HEK293T (cell line): ENCODE results near the gene IL4R.

Source experiments
- BHLHE40 ChIP-seq: fragments of 450-650 bp; IDR thresholded peaks from 2 replicates; pipeline ENCODE4 v1.6.1; 2016; ENCODE audit warnings: mild to moderate bottlenecking, moderate library complexity, borderline replicate concordance
- ELF4 ChIP-seq: fragments of 450-650 bp; IDR thresholded peaks from 2 replicates; pipeline ENCODE4 v1.6.1; 2017; ENCODE audit warnings: antibody characterized with exemption
- FOXA1 ChIP-seq: fragments of 450-650 bp; IDR thresholded peaks from 2 replicates; pipeline ENCODE4 v1.6.1; 2016; ENCODE audit warnings: mild to moderate bottlenecking
- FOXK2 ChIP-seq: fragments of 450-650 bp; IDR thresholded peaks from 2 replicates; pipeline ENCODE4 v1.6.1; 2016; ENCODE audit warnings: mild to moderate bottlenecking
- FOXM1 ChIP-seq: fragments of 450-650 bp; IDR thresholded peaks from 2 replicates; pipeline ENCODE4 v1.6.1; 2017; ENCODE audit warnings: mild to moderate bottlenecking, borderline replicate concordance
- HDGF ChIP-seq: fragments of 450-650 bp; IDR thresholded peaks from 2 replicates; pipeline ENCODE4 v1.6.1; 2017; ENCODE audit warnings: antibody characterized with exemption, borderline replicate concordance
- NFRKB ChIP-seq: fragments of 450-650 bp; IDR thresholded peaks from 2 replicates; pipeline ENCODE4 v1.6.1; 2016; ENCODE audit warnings: mild to moderate bottlenecking, moderate library complexity
- SP1 ChIP-seq: fragments of 450-650 bp; IDR thresholded peaks from 2 replicates; pipeline ENCODE4 v1.6.1; 2017
- SUZ12 ChIP-seq: fragments of 450-650 bp; IDR thresholded peaks from 2 replicates; pipeline ENCODE4 v1.6.1; 2016; ENCODE audit warnings: mild to moderate bottlenecking
- TARDBP ChIP-seq: fragments of 450-650 bp; IDR thresholded peaks from 2 replicates; pipeline ENCODE4 v1.6.1; 2016
- ZNF384 ChIP-seq: fragments of 450-650 bp; IDR thresholded peaks from 2 replicates; pipeline ENCODE4 v1.6.1; 2016

DNA sequence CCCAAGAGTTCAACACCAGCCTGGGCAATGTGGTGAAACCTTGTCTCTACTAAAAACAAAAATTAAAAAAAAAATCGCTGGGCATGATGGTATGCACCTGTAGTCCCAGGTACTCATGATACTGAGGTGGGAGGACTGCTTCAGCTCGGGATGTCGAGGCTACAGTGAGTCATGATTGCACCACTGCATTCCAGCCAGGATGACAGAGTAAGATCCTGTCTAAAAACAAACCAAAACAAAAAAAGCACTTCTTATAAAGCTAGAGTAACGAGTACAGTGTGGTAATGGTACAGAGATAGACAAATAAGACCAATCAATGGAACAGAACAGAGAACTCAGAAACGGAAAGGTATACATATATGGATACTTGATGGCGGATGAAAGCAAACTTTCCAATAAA lies 49.6 kb upstream of the IL4R start:
- TF ChIP-seq TARDBP = no peak
- TF ChIP-seq SP1 = no peak
- TF ChIP-seq FOXM1 = no peak
- TF ChIP-seq BHLHE40 = no peak
- TF ChIP-seq FOXK2 = no peak
- no peak for TF ChIP-seq ZNF384
- no peak for TF ChIP-seq SUZ12
- TF ChIP-seq FOXA1 = no peak
- no peak for TF ChIP-seq ELF4
- TF ChIP-seq NFRKB = no peak
- no peak for TF ChIP-seq HDGF
